ENCODE data around the gene BPIFB4. TPM values are rescaled to one million over a fixed set of nuclear protein-coding genes. Genes with fewer than 3 reads are reported as not detected.

The BPIFB4 gene
- polyA plus RNA-seq, 1 of the 3 experiments (the other 2 are of a cell fraction): not detected

- TF ChIP-seq PBX3 (IDR thresholded peaks at IDR 0.05) (no peak), EZH2phosphoT487 (IDR thresholded peaks at IDR 0.05; ENCODE audit: borderline replicate concordance, low read depth) (no peak), TAF1 (IDR thresholded peaks at IDR 0.05; ENCODE audit: borderline replicate concordance, low read depth, low read length) (no peak), EP300 (IDR thresholded peaks at IDR 0.05; ENCODE audit: borderline replicate concordance in 1 of 2, low read depth in 1 of 2, low read length in 1 of 2) (no peak), MAX (IDR thresholded peaks at IDR 0.05; ENCODE audit: low read depth) (no peak), CTCF (IDR thresholded peaks at IDR 0.05) (no peak), ZBTB33 (IDR thresholded peaks at IDR 0.05; ENCODE audit: borderline replicate concordance, low read depth) (no peak), RCOR1 (IDR thresholded peaks at IDR 0.05; ENCODE audit: low read length) (no peak), FOXJ3 (CRISPR knock-in tag; IDR thresholded peaks at IDR 0.05) (no peak), FOSL2 (IDR thresholded peaks at IDR 0.05; ENCODE audit: borderline replicate concordance, low read depth) (no peak), NRF1 (IDR thresholded peaks at IDR 0.05; ENCODE audit: low read depth, low read length) (no peak)
Observed at GRCh38 chr20:33082546-33082945, 3.1 kb downstream of the BPIFB4 start (continued).

- 25% methylated on average over 11 of the region's 20 CpGs for WGBS (ENCODE audit: low lambda C conversion rate)
- no peaks in the 10 kb centered on the region for H4K20me1 ChIP-seq (ENCODE audit: insufficient read depth)
- CTCF ChIA-PET: interaction anchor here (0.9 kb wide), 1 partner anchor 9 kb away, joined by 3 read pairs; no protein-coding TSS in a partner anchor
Observed at GRCh38 chr20:33083544-33084340, 4.3 kb downstream of the BPIFB4 start.

More at GRCh38 chr20:33083544-33084340, 4.3 kb downstream of the BPIFB4 start:
- Histone ChIP-seq H3K9me2 (no peaks in the 10 kb centered on the region), H3K36me3 (replicated peaks in 1 of 2; ENCODE audit: control insufficient read depth in 1 of 2, insufficient read depth in 2 of 2, low read length in 1 of 2) (no peaks in the 10 kb centered on the region), H3K4me3 (ENCODE audit: low read depth in 2 of 2, low read length in 1 of 2) (no peak overlapping the region), H3K27me3 (ENCODE audit: insufficient read depth) (peaks cover 41% of the 10 kb centered on the region), H3K27ac (ENCODE audit: low read depth in 2 of 2, low read length in 1 of 2) (no peak overlapping the region), H3K4me1 (ENCODE audit: control insufficient read depth in 1 of 2, insufficient read depth in 2 of 2, low read depth in 1 of 2, low read length in 1 of 2) (no peaks in the 10 kb centered on the region), H3K4me2 (no peak overlapping the region), H3K9ac (no peak overlapping the region), H3K79me2 (ENCODE audit: insufficient read depth) (no peaks in the 10 kb centered on the region), H3K9me3 (no peaks in the 10 kb centered on the region), H3F3A (replicated peaks; ENCODE audit: insufficient read depth) (no peaks in the 10 kb centered on the region), H2AFZ (ENCODE audit: low read depth) (no peak overlapping the region)
- TF ChIP-seq NRF1 (IDR thresholded peaks at IDR 0.05; ENCODE audit: low read depth, low read length): no peak
- TF ChIP-seq CHD2 (IDR thresholded peaks at IDR 0.05; ENCODE audit: low read length, partially characterized antibody): no peak
- no peak for TF ChIP-seq MEF2A (IDR thresholded peaks at IDR 0.05; ENCODE audit: borderline replicate concordance, low read depth)
- no peak for DNase-seq
- POLR2A ChIA-PET: no interaction called here
